ENCODE data around the gene PDCL3.
A peak's percentile ranks its signal among the peaks of the same experiment; 100 is the strongest.

PDCL3 gene

GRCh38 chr2:100588071-100588786 lies 25.4 kb downstream of the PDCL3 start:
- no peak for TF ChIP-seq CTCF (IDR thresholded peaks at IDR 0.05; ENCODE audit: insufficient read depth, low read length, poor library complexity, severe bottlenecking)
- H3K4me3 ChIP-seq (replicated peaks; ENCODE audit: low read depth, low read length): no peak overlapping the region
- H3K36me3 ChIP-seq (ENCODE audit: control insufficient read depth, insufficient read depth, low read length): no peaks in the 10 kb centered on the region
- no peaks in the 10 kb centered on the region for H3K27me3 ChIP-seq (replicated peaks; ENCODE audit: control insufficient read depth, insufficient read depth, low read length)
- DNase-seq (ENCODE audit: extremely low read depth, insufficient read length): peak; percentile 46

- no peak for TF ChIP-seq CTCF (IDR thresholded peaks at IDR 0.05; ENCODE audit: insufficient read depth, low read length, poor library complexity, severe bottlenecking)
- Histone ChIP-seq H3K27me3 (replicated peaks; ENCODE audit: control insufficient read depth, insufficient read depth, low read length) (no peaks in the 10 kb centered on the region), H3K36me3 (ENCODE audit: control insufficient read depth, insufficient read depth, low read length) (no peaks in the 10 kb centered on the region), H3K4me3 (replicated peaks; ENCODE audit: low read depth, low read length) (no peak overlapping the region)
- no peak for DNase-seq (ENCODE audit: extremely low read depth, insufficient read length)
These were observed 26.7 kb downstream of the PDCL3 start for GRCh38 chr2:100589527-100589926.

GRCh38 chr2:100592226-100592625 lies 29.4 kb downstream of the PDCL3 start:
- DNase-seq (ENCODE audit: extremely low read depth, insufficient read length): no peak
- H3K36me3 ChIP-seq (ENCODE audit: control insufficient read depth, insufficient read depth, low read length): no peaks in the 10 kb centered on the region
- no peak for TF ChIP-seq CTCF (IDR thresholded peaks at IDR 0.05; ENCODE audit: insufficient read depth, low read length, poor library complexity, severe bottlenecking)
- H3K4me3 ChIP-seq (replicated peaks; ENCODE audit: low read depth, low read length): no peak overlapping the region
- H3K27me3 ChIP-seq (replicated peaks; ENCODE audit: control insufficient read depth, insufficient read depth, low read length): no peaks in the 10 kb centered on the region

GRCh38 chr2:100596465-100596864 lies 33.7 kb downstream of the PDCL3 start:
- Histone ChIP-seq H3K4me3 (replicated peaks; ENCODE audit: low read depth, low read length) (no peak overlapping the region), H3K36me3 (ENCODE audit: control insufficient read depth, insufficient read depth, low read length) (no peaks in the 10 kb centered on the region)

GRCh38 chr2:100599566-100599965 lies 36.8 kb downstream of the PDCL3 start:
- H3K36me3 ChIP-seq (ENCODE audit: control insufficient read depth, insufficient read depth, low read length): no peaks in the 10 kb centered on the region
- DNase-seq (ENCODE audit: extremely low read depth, insufficient read length): no peak
- no peak overlapping the region for H3K4me3 ChIP-seq (replicated peaks; ENCODE audit: low read depth, low read length)
- no peak for TF ChIP-seq CTCF (IDR thresholded peaks at IDR 0.05; ENCODE audit: insufficient read depth, low read length, poor library complexity, severe bottlenecking)
- H3K27me3 ChIP-seq (replicated peaks; ENCODE audit: control insufficient read depth, insufficient read depth, low read length): no peaks in the 10 kb centered on the region

More at GRCh38 chr2:100596465-100596864, 33.7 kb downstream of the PDCL3 start:
- no peaks in the 10 kb centered on the region for H3K27me3 ChIP-seq (replicated peaks; ENCODE audit: control insufficient read depth, insufficient read depth, low read length)
- TF ChIP-seq CTCF (IDR thresholded peaks at IDR 0.05; ENCODE audit: insufficient read depth, low read length, poor library complexity, severe bottlenecking): no peak
- DNase-seq (ENCODE audit: extremely low read depth, insufficient read length): no peak

GRCh38 chr2:100601661-100602060 lies 38.9 kb downstream of the PDCL3 start:
- Histone ChIP-seq H3K36me3 (ENCODE audit: control insufficient read depth, insufficient read depth, low read length) (no peaks in the 10 kb centered on the region), H3K4me3 (replicated peaks; ENCODE audit: low read depth, low read length) (no peak overlapping the region), H3K27me3 (replicated peaks; ENCODE audit: control insufficient read depth, insufficient read depth, low read length) (no peaks in the 10 kb centered on the region)
- no peak for DNase-seq (ENCODE audit: extremely low read depth, insufficient read length)
- no peak for TF ChIP-seq CTCF (IDR thresholded peaks at IDR 0.05; ENCODE audit: insufficient read depth, low read length, poor library complexity, severe bottlenecking)

Measured in GM06990 (cell line).